Liver (tissue), 3 donors: Measurements from ENCODE around the gene HP.
A peak's percentile ranks its signal among the peaks of the same experiment; 100 is the strongest.

ENCODE experiments used
- CTCF ChIP-seq: fragments of 150-350 bp; IDR thresholded peaks from 2 replicates; pipeline ENCODE4 v1.5.1; 2017; ENCODE audit warnings: improper control_type of control experiment, low read depth, low read length; ENCODE audit not compliant: missing input control
- EGR1 ChIP-seq, 2 donors: IDR thresholded peaks; 2 replicates each; pipeline ENCODE4 v1.6.1; 2016 to 2018; ENCODE audit warnings: antibody characterized with exemption in 2 of 2, low read depth in 2 of 2
- FOXA1 ChIP-seq: IDR thresholded peaks from 2 replicates; pipeline ENCODE4 v1.6.1; 2016; ENCODE audit warnings: antibody characterized with exemption
- HNF4A ChIP-seq, 2 donors: conservative IDR thresholded peaks; 2 replicates each; pipeline ENCODE4 v1.6.1; 2016; ENCODE audit warnings: antibody characterized with exemption in 2 of 2, mild to moderate bottlenecking in 2 of 2
- JUND ChIP-seq, 2 donors: IDR thresholded peaks; 2 replicates each; pipeline ENCODE4 v1.6.1; 2016; ENCODE audit warnings: antibody characterized with exemption in 2 of 2
- RAD21 ChIP-seq, 2 donors: IDR thresholded peaks; 2 replicates each; pipeline ENCODE4 v1.6.1; 2016; ENCODE audit warnings: antibody characterized with exemption in 2 of 2, mild to moderate bottlenecking in 2 of 2
- RXRA ChIP-seq, 2 donors: IDR thresholded peaks; 2 replicates each; pipeline ENCODE4 v1.6.1; 2017 to 2018; ENCODE audit warnings: antibody characterized with exemption in 2 of 2, mild to moderate bottlenecking in 1 of 2
- SP1 ChIP-seq: IDR thresholded peaks from 2 replicates; pipeline ENCODE4 v1.6.1; 2018; ENCODE audit warnings: antibody characterized with exemption, mild to moderate bottlenecking
- TAF1 ChIP-seq: conservative IDR thresholded peaks from 2 replicates; pipeline ENCODE4 v1.6.1; 2016; ENCODE audit warnings: antibody characterized with exemption, mild to moderate bottlenecking
- ZBTB33 ChIP-seq: IDR thresholded peaks from 2 replicates; pipeline ENCODE4 v1.6.1; 2016; ENCODE audit warnings: antibody characterized with exemption
- TF ChIP-seq, protein P1 (sequence below): IDR thresholded peaks from 2 replicates; pipeline ENCODE4 v1.6.1; 2016; ENCODE audit warnings: antibody characterized with exemption, mild to moderate bottlenecking
- donor health status: healthy.
- donor health status: healthy.

- no peak for TF ChIP-seq CTCF
- TF ChIP-seq SP1 = peak; percentile 66
- no peak for TF ChIP-seq TAF1
- peak; percentile 23 for TF ChIP-seq ZBTB33
- peak; percentile 86 to 87 for TF ChIP-seq HNF4A (conservative IDR thresholded peaks at IDR 0.05)
- TF ChIP-seq, protein P1, sequence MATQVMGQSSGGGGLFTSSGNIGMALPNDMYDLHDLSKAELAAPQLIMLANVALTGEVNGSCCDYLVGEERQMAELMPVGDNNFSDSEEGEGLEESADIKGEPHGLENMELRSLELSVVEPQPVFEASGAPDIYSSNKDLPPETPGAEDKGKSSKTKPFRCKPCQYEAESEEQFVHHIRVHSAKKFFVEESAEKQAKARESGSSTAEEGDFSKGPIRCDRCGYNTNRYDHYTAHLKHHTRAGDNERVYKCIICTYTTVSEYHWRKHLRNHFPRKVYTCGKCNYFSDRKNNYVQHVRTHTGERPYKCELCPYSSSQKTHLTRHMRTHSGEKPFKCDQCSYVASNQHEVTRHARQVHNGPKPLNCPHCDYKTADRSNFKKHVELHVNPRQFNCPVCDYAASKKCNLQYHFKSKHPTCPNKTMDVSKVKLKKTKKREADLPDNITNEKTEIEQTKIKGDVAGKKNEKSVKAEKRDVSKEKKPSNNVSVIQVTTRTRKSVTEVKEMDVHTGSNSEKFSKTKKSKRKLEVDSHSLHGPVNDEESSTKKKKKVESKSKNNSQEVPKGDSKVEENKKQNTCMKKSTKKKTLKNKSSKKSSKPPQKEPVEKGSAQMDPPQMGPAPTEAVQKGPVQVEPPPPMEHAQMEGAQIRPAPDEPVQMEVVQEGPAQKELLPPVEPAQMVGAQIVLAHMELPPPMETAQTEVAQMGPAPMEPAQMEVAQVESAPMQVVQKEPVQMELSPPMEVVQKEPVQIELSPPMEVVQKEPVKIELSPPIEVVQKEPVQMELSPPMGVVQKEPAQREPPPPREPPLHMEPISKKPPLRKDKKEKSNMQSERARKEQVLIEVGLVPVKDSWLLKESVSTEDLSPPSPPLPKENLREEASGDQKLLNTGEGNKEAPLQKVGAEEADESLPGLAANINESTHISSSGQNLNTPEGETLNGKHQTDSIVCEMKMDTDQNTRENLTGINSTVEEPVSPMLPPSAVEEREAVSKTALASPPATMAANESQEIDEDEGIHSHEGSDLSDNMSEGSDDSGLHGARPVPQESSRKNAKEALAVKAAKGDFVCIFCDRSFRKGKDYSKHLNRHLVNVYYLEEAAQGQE = no peak
- no peak for TF ChIP-seq FOXA1
- TF ChIP-seq JUND (IDR thresholded peaks at IDR 0.05) = no peak
- peak in 1 of 2 donors; percentile 31 for TF ChIP-seq RXRA (IDR thresholded peaks at IDR 0.05)
- TF ChIP-seq EGR1 (IDR thresholded peaks at IDR 0.05; ENCODE audit: low read depth in 2 of 2) = no peak
- peak in 1 of 2 donors; percentile 13 for TF ChIP-seq RAD21 (IDR thresholded peaks at IDR 0.05)
Observed at GRCh38 chr16:72083778-72084404, 29.6 kb downstream of the HP start.
